Measurements from ENCODE around the gene TBX2. TPM values are rescaled to one million over a fixed set of nuclear protein-coding genes. Genes with fewer than 3 reads are reported as not detected.

TBX2 gene
- polyA plus RNA-seq, 3 donors from 2014 or later = not detected

DNA sequence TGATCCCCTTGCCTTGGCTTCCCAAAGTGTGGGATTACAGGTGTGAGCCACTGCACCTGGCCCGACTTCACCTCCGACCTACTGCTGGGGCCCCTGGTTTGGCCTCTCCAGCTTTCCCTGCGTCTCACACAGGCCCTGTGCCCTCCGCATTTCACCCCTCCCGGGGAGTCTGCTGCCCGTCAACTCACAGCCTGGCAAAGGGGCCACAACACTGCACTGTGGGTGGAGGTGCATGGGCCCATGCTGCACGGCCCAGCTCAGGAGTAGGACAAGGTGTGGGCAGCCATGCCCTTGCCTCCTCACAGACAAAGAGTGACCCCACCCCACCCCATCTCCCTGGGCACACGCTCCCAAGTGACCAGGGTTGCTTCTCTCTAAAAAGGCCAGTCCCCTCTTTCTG, 12.6 kb upstream of the TBX2 start:
- peaks cover 0 to 2% of the 10 kb centered on the region in 2 donors for H3K4me1 Mint-ChIP-seq
- H3K36me3 Mint-ChIP-seq = peaks cover 0 to under 1% (median 0%) of the 10 kb centered on the region in 3 donors
- no peaks in the 10 kb centered on the region for H3K9me3 Mint-ChIP-seq
- no peak overlapping the region for H3K27ac Mint-ChIP-seq
- DNase-seq = no peak
- H3K27me3 Mint-ChIP-seq (ENCODE audit: low read depth in 3 of 3) = peaks cover 0 to 1% (median 0%) of the 10 kb centered on the region in 3 donors
- no peak overlapping the region for H3K4me3 Mint-ChIP-seq

DNA sequence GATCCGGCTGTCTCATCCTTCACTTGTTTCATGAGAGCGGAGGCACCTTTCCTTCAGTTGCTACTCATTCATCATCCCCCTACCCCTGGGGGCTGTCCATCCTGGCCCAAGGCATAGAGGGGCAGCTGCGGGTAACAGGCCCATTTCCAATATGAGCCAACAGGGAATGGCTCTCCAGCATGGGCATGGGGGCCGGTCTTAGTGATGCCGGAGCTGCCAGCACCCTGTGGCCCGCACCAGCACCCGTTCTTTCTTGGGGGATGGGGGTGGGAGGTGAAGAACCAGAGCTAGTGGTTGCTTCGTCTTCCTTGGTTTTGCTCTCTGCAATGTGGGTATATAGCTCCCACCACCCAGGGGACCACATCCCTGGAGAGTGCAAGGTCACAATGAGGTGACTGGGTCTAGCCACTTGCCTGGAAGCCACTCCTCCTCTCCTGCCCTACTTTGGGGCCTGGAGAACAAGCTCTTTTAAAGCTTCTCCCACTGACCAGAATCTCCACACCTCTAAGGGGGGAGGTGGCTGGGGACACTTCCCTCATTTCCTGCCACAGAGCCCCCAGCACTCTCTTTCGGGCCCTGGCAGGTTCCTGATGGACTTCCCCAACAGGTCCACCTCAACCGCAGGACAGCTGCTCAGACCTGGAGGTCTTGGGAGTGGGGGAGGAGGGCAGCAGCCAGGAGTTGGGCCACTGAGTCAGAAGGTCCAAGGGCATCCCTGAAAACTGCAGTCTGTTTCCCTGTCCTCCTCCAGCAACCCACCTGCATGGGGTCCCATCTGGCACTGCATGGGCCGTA, 11.9 kb upstream of the TBX2 start:
- no peaks in the 10 kb centered on the region for H3K9me3 Mint-ChIP-seq
- H3K4me3 Mint-ChIP-seq = no peak overlapping the region
- H3K27me3 Mint-ChIP-seq (ENCODE audit: low read depth in 3 of 3) = peaks cover 0 to 1% (median 0%) of the 10 kb centered on the region in 3 donors
- no peak for DNase-seq
- peaks cover 0 to 2% of the 10 kb centered on the region in 2 donors for H3K4me1 Mint-ChIP-seq
- H3K36me3 Mint-ChIP-seq = peaks cover 0 to 8% (median 2%) of the 10 kb centered on the region in 3 donors
- H3K27ac Mint-ChIP-seq = no peak overlapping the region

DNA sequence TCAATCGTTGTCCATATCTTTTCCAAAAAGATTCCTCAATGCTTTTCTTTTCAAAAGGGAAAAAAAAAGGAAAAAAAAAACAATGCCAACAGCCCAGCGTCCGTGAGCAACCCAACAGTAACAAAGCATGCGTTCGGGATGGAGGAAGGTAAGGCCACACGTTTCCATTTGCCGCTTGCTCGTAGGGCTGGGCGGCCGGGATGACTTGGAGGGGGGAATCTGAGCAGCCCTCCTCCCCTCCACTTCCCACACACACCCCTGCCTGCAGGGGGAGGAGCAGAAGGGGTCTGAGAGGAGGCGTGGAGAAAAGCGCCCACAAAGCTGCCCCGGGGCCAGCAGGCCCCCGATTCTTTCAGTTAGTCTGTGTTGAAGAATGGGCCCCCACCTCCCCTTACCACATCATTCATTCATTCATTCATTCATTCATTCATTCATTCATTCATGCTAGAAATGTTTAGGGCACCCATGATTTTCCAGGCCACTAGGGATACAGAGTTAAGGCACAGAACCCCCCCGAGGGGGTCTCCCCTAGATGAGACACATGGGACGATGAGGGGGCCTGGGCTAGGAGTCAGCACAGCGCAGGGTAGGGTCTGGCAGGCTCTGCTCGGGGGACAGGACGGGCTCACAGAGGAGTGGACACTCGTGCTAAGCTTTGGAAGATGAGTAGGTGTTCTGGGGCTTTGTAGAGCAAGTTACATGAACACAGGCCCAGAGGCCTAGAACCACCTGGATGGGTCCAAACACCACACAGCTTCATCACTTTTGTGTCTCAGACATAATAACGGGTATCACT, 10.9 kb upstream of the TBX2 start:
- H3K27ac Mint-ChIP-seq = no peak overlapping the region
- DNase-seq = no peak

DNA sequence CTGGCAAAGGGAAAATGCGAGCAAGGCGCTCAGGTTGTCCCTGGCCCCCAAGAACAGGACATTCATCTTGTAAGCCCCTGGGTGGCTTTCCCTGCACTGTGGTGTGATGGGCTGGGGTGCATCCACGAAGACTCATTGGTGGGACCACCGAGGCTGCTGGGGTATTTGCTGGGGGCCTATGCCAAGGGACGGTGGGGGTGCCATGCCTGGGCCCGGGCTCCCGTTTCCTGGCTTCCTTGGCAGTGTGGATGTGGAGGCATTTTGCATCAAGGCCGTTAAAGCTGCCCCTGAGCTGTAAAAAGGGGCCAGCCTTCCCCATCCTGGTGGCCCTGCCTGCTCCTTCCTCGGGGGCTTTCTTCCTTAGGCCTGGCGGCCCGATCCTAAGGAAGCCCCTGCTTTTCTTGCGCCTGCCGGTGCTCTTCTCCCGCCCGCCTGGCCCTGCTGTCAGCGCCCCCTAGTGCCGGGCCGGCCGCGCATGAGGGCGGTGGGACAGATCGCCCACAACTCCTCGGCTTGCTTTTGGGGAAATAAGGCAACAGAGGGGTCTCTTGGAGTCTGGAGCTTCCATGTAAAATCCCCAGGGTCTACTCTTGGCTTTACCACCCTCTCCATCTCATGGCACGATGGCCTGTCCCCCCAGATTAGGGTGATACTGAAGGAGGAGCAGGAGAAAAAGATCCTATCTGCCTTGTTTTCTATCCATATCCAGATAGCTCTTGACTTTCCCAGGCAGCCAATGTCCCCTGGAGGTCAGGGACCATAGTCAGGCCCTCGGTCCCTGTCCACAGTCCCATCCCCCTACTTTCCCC, 9.8 kb upstream of the TBX2 start:
- H3K36me3 Mint-ChIP-seq = peaks cover 0 to 12% (median 3%) of the 10 kb centered on the region in 3 donors
- peaks cover 1 to 5% (median 5%) of the 10 kb centered on the region in 3 donors for H3K27me3 Mint-ChIP-seq (ENCODE audit: low read depth in 3 of 3)
- peaks cover 0 to 2% of the 10 kb centered on the region in 2 donors for H3K4me1 Mint-ChIP-seq
- peak in 2 of 3 donors; percentile 32 to 38 for DNase-seq
- H3K9me3 Mint-ChIP-seq = no peaks in the 10 kb centered on the region
- H3K4me3 Mint-ChIP-seq = no peak overlapping the region
- H3K27ac Mint-ChIP-seq = no peak overlapping the region

More for the DNA sequence above, 10.9 kb upstream of the TBX2 start:
- Mint-ChIP-seq H3K4me3 (no peak overlapping the region), H3K27me3 (ENCODE audit: low read depth in 3 of 3) (peaks cover 0 to 1% (median 0%) of the 10 kb centered on the region in 3 donors), H3K36me3 (peaks cover 0 to 12% (median 3%) of the 10 kb centered on the region in 3 donors), H3K9me3 (no peaks in the 10 kb centered on the region), H3K4me1 (peaks cover 0 to 2% of the 10 kb centered on the region in 2 donors)

DNA sequence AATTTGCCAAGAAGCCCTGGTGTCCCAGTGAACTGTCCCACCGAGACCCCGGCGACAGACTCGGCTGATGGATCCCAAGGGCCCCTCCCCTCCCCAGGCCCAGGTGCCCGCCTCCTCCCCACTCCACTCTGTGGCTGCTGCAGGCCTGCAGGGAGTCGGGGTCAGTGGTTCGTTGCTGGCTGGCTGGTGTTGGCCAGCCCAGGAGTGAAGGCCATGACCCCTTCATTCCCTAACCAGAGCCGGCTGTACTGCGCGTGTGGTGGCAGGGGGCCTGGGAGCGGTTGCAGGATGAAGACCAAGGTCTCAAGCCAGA, 9.2 kb upstream of the TBX2 start:
- H3K4me1 Mint-ChIP-seq = peaks cover 0 to 2% of the 10 kb centered on the region in 2 donors
- H3K4me3 Mint-ChIP-seq = no peak overlapping the region
- DNase-seq = no peak
- no peak overlapping the region for H3K27ac Mint-ChIP-seq
- peaks cover 1 to 9% (median 7%) of the 10 kb centered on the region in 3 donors for H3K27me3 Mint-ChIP-seq (ENCODE audit: low read depth in 3 of 3)
- no peaks in the 10 kb centered on the region for H3K9me3 Mint-ChIP-seq
- H3K36me3 Mint-ChIP-seq = peaks cover 0 to 12% (median 3%) of the 10 kb centered on the region in 3 donors

DNA sequence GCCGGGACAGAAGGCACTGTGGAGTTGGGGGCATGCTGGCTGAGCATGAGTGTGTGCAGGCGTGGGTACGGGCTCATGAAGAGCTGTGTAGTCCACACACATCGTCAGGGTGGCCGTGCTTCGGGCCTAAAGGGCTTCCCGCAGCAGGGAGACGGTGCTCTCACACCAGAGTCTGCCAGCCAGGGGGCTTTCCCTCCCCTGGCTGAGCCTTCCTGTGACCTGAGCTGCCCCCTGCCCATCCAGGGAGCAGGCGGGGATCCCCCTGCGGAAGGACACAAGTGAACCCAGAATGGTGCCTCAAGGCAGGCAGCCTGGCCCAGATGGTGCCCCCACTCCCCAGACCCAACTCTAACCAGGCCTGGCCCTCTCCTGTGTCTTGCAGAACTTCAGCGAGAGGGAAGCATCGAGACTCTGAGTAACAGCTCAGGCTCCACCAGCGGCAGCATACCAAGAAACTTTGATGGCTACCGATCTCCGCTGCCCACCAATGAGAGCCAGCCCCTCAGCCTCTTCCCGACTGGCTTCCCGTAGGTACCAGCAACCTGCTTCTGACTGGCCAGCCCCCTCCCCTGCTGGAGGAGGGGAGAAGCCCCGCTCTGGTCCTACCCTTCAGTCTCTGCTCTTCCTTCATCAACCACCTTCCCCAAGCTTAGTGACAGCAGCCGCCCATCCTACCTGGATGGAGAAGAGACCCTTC, 7.9 kb upstream of the TBX2 start:
- Mint-ChIP-seq H3K27me3 (ENCODE audit: low read depth in 3 of 3) (peaks cover 1 to 10% (median 7%) of the 10 kb centered on the region in 3 donors), H3K27ac (no peak overlapping the region), H3K9me3 (no peaks in the 10 kb centered on the region), H3K4me1 (peaks cover 0 to 2% of the 10 kb centered on the region in 2 donors), H3K36me3 (peaks cover 0 to 12% (median 3%) of the 10 kb centered on the region in 3 donors), H3K4me3 (no peak overlapping the region)
- DNase-seq = no peak

DNA sequence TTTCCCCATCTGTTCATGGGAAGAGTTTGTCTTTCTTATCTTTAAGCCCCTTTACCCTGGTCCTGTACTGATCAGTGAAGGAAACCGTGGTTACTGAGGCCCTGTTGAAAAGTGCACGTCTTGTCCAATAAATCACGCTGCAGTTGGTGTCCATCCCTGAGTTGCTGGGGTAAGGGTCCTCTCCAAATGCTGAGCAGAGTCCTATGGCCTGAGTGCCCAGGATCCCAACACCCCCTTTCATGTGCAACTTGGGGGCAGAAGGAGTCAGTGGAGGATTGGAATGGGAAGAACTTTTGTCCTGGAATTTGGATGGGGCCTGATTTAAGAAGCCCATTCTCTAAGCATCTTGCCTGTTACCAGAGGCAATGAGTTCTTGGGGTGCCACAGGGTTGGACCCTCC, 7.0 kb upstream of the TBX2 start:
- DNase-seq = no peak
- Mint-ChIP-seq H3K4me3 (no peak overlapping the region), H3K27ac (no peak overlapping the region), H3K4me1 (peaks cover under 1 to 2% of the 10 kb centered on the region in 2 donors), H3K27me3 (ENCODE audit: low read depth in 3 of 3) (peaks cover 0 to 14% (median 9%) of the 10 kb centered on the region in 3 donors), H3K9me3 (no peaks in the 10 kb centered on the region), H3K36me3 (peaks cover 0 to 12% (median 3%) of the 10 kb centered on the region in 3 donors)

DNA sequence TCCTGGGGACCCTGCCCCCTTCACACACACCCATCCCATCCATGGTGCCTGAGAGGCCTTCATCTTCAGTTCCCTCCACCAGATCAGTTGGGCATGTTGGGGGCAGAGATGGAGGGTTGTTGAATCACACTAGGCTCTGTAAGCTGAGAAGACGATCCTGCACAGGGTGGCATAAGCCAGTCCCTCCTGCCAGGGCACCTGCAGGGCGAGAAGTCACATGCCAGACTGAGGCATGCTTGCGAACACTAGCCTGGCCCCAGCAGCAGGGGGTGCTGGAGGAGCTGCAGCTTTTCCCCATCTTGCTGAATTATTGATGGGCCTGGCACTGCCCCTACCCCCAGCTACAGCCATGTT, 6.1 kb upstream of the TBX2 start:
- Mint-ChIP-seq H3K36me3 (peaks cover 0 to 12% (median 3%) of the 10 kb centered on the region in 3 donors), H3K4me1 (peaks cover 8 to 9% of the 10 kb centered on the region in 2 donors), H3K27me3 (ENCODE audit: low read depth in 3 of 3) (peaks cover 3 to 22% (median 15%) of the 10 kb centered on the region in 3 donors), H3K27ac (no peak overlapping the region), H3K9me3 (peaks cover 0 to 2% (median 0%) of the 10 kb centered on the region in 6 donors), H3K4me3 (no peak overlapping the region)
- no peak for DNase-seq

DNA sequence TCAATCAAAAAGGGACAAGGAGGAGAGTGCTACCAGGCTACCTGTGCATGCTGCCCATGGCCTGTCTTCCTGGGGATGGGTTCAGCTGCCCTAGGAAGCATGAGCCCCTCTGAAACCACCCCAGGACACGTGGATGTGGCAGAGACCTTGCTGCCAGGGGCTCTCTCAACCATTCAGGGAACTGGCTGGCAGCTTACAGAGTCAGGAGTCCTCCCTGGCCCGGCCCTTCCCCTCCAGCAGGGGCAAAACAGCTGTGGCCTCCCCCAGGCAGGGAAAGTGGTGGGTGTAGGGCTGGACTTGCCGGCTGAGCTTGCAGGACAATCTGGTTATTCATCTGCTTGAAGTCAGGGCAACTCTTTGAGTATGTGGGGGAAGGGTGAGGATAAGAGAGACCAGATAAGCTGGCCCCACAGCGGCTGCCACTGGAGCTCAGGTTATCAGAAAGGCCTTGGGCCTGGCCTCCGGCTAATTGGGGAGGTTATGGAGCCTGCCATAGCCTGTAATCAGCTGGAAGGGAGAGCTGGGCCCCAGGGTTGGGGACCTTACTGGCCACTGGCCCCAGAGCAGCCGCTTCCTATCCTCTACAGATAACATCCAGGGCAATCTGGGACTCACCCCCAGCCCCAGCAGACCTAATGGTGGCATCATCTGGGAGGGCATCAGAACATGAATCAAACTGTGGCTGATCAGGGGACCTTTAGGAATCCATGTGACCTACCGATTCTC, 5.6 kb upstream of the TBX2 start:
- DNase-seq = no peak
- H3K4me1 Mint-ChIP-seq = peaks cover 11 to 12% of the 10 kb centered on the region in 2 donors
- H3K4me3 Mint-ChIP-seq = no peak overlapping the region
- H3K27ac Mint-ChIP-seq = no peak overlapping the region
- peaks cover 0 to 12% (median 3%) of the 10 kb centered on the region in 3 donors for H3K36me3 Mint-ChIP-seq
- H3K9me3 Mint-ChIP-seq = peaks cover 0 to 2% (median 0%) of the 10 kb centered on the region in 6 donors
- H3K27me3 Mint-ChIP-seq (ENCODE audit: low read depth in 3 of 3) = peaks cover 3 to 25% (median 18%) of the 10 kb centered on the region in 3 donors

DNA sequence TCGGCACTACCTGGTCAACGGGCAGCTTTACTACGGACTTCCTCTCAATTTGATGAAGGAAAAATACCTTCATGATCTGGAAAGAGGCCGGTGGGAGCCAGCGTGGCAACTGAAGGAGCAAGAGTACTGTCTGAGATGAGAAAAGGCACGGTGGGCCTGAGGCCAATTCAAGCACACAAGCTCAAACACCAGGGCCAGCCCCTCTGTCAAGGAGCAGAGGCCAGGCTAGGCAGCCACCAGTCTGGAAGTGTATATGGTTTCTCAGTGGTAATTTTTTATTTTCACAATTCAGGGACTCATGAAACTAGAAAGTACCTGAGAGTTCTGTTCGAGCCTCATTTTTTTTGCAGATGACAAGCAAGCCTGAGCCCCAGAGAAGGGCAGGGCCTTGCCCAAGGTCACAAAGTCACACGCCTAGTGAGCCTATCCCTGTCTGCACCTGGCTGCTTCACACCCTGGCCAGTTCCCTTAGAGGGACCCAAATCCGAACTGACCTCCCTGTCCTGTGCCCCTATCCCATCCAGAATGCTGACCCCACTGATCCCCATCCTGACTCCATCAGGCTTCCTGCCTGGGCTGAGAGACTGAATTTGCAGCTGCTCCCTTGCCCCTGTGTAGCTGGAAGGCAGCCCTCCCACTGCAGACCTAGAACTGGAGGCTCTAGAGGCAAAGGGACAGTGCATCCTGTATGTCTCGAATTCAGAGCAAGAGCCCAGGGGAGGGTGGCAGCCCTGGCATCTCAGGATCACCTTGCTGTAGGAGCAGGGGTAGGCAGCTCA, 4.8 kb upstream of the TBX2 start:
- peaks cover 0 to 12% (median 3%) of the 10 kb centered on the region in 3 donors for H3K36me3 Mint-ChIP-seq
- H3K27me3 Mint-ChIP-seq (ENCODE audit: low read depth in 3 of 3) = peaks cover 3 to 25% (median 18%) of the 10 kb centered on the region in 3 donors
- H3K27ac Mint-ChIP-seq = no peak overlapping the region
- peaks cover 0 to 2% (median 0%) of the 10 kb centered on the region in 6 donors for H3K9me3 Mint-ChIP-seq
- H3K4me1 Mint-ChIP-seq = peaks cover 10 to 12% of the 10 kb centered on the region in 2 donors
- DNase-seq = no peak
- H3K4me3 Mint-ChIP-seq = no peak overlapping the region

DNA sequence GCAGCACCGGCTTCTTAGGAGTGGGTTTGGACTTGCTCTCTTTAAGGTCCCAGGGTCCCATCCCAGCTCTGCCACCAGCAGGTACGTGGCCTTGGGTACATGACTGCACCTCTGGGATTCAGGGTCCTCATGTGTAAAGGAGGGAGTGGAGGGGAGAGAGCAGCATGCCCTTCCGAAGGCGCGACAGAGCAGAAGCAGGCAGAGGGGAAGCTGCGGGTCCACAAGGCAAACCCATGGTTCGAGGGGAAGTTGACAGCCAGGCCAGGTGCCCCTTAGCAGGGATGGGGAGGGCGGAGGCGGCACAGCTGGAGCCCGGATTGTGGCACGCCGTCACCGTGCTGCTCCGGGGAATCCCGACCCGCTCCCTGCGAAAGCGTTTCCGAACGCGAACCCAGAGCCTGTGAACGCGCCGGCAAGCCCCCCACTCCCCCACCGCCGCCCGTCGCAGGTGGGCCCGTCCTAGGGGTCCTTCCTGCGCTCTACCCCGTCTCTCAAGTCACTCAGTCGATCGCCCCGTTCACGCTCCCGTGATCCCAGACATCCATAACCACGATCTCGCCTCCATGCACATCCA, 4.1 kb upstream of the TBX2 start:
- H3K27ac Mint-ChIP-seq = peak overlapping the region in 2 of 6 donors; percentile 35 to 53
- H3K27me3 Mint-ChIP-seq (ENCODE audit: low read depth in 3 of 3) = peaks cover 3 to 26% (median 18%) of the 10 kb centered on the region in 3 donors
- H3K36me3 Mint-ChIP-seq = peaks cover 0 to 12% (median 3%) of the 10 kb centered on the region in 3 donors
- peak overlapping the region in 1 of 5 donors; percentile 29 for H3K4me3 Mint-ChIP-seq
- H3K9me3 Mint-ChIP-seq = peaks cover 0 to 2% (median 0%) of the 10 kb centered on the region in 6 donors
- peaks cover 8 to 12% of the 10 kb centered on the region in 2 donors for H3K4me1 Mint-ChIP-seq
- DNase-seq = no peak
